OCI-LY7 (cell line): Measurements from ENCODE around the gene SLC39A10. TPM values are rescaled to one million over a fixed set of nuclear protein-coding genes. Genes with fewer than 3 reads are reported as not detected.

Source experiments
- BruUV-seq: library from RNA; stranded (reverse); fragments of 400-500 nt; replicated peaks from 2 replicates; lab custom pipeline; 2021; lab: Mats Ljungman, UMichigan
- CTCF ChIA-PET: fragments of 300-600 bp; sonication (Branson Sonifier 250); formaldehyde crosslinking; loops from one replicate; lab custom pipeline; 2022; ENCODE audit warnings: antibody characterized with exemption; ENCODE audit not compliant: unreplicated experiment; lab: Charles Lee
- POLR2A ChIA-PET: fragments of 300-600 bp; sonication (Branson Sonifier 250); formaldehyde crosslinking; loops from one replicate; lab custom pipeline; 2022; ENCODE audit warnings: antibody characterized with exemption; lab: Charles Lee
- DNase-seq: peaks from one replicate; pipeline ENCODE4 v3.0.0-alpha.2; 2015; ENCODE audit warnings: low spot score
- H2AFZ ChIP-seq: fragments of 200-600 bp; sonication (generic), shearing (Covaris generic); 2 replicates; pipeline ENCODE4 v1.6.1; 2014; ENCODE audit warnings: mild to moderate bottlenecking, antibody characterized with exemption, low read length, moderate library complexity
- H3K27ac ChIP-seq: fragments of 200-600 bp; sonication (generic); 2 replicates; pipeline ENCODE4 v1.5.1; 2014; ENCODE audit warnings: mixed run types, low read depth, mild to moderate bottlenecking, moderate library complexity, low read length, inconsistent platforms; ENCODE audit not compliant: poor library complexity, severe bottlenecking
- H3K36me3 ChIP-seq: fragments of 200-600 bp; sonication (generic); 2 replicates; pipeline ENCODE4 v1.6.1; 2014; ENCODE audit warnings: mild to moderate bottlenecking, antibody characterized with exemption, low read length, moderate library complexity, mixed read lengths; ENCODE audit not compliant: insufficient read depth
- H3K4me1 ChIP-seq: fragments of 200-600 bp; sonication (generic); 2 replicates; pipeline ENCODE4 v1.5.1; 2014; ENCODE audit warnings: mild to moderate bottlenecking, low read length; ENCODE audit not compliant: insufficient read depth, poor library complexity, severe bottlenecking
- H3K4me2 ChIP-seq: fragments of 200-600 bp; sonication (generic); 2 replicates; pipeline ENCODE4 v1.6.1; 2014; ENCODE audit warnings: mild to moderate bottlenecking, low read length
- H3K4me3 ChIP-seq: fragments of 200-600 bp; sonication (generic); 2 replicates; pipeline ENCODE4 v1.5.1; 2014; ENCODE audit warnings: mild to moderate bottlenecking, low read depth, low read length; ENCODE audit not compliant: poor library complexity, severe bottlenecking
- H3K79me2 ChIP-seq: fragments of 200-600 bp; sonication (generic); 2 replicates; pipeline ENCODE4 v1.6.1; 2016; ENCODE audit warnings: low read depth, mild to moderate bottlenecking, low read length, moderate library complexity, mixed read lengths; ENCODE audit not compliant: insufficient read depth
- H3K9me2 ChIP-seq: fragments of 200-600 bp; sonication (generic); 2 replicates; pipeline ENCODE4 v1.6.1; 2016; ENCODE audit warnings: mild to moderate bottlenecking, low read length, mixed read lengths; ENCODE audit not compliant: insufficient read depth
- H3K9me3 ChIP-seq: fragments of 200-600 bp; sonication (generic); 2 replicates; pipeline ENCODE4 v1.6.1; 2014; ENCODE audit warnings: mild to moderate bottlenecking, mixed run types, low read length, mixed read lengths
- H4K20me1 ChIP-seq: fragments of 200-600 bp; sonication (generic); 2 replicates; pipeline ENCODE4 v1.6.1; 2014; ENCODE audit warnings: mild to moderate bottlenecking, antibody characterized with exemption, low read length, moderate library complexity, mixed read lengths; ENCODE audit not compliant: insufficient read depth
- CTCF ChIP-seq: fragments of 200-600 bp; sonication (generic); conservative IDR thresholded peaks from 2 replicates; pipeline ENCODE4 v1.5.1; 2014; ENCODE audit warnings: mild to moderate bottlenecking, antibody characterized with exemption, low read length, moderate library complexity, mixed read lengths
- EZH2phosphoT487 ChIP-seq: fragments of 200-600 bp; sonication (generic); IDR thresholded peaks from 2 replicates; pipeline ENCODE4 v1.6.1; 2018; ENCODE audit warnings: low read depth, borderline replicate concordance, mild to moderate bottlenecking, mixed run types, antibody characterized with exemption, low read length, moderate library complexity, mixed read lengths
- intact Hi-C: fragments of 100-400 bp; cut with micrococcal nuclease; formaldehyde crosslinking; loops from one replicate; pipeline ENCODE4 v1.10.0; 2022; ENCODE audit not compliant: unreplicated experiment
- total RNA-seq, 2 experiments: library from RNA; depleted of rRNA in 1 of 2; stranded (reverse); fragments of >200 nt in 1 of 2; shearing (Covaris generic) in 1 of 2; gene quantifications; 2 replicates each; pipeline ENCODE4 v1.2.3, GENCODE V29; 2014 to 2022

The SLC39A10 gene
- total RNA-seq, 2 experiments from 2014 or later = 14.7 to 31.9 TPM

GRCh38 chr2:195657634-195658540, 861 bp downstream of the SLC39A10 start:
- H3K79me2 ChIP-seq = peaks cover 46% of the 10 kb centered on the region
- H4K20me1 ChIP-seq = no peaks in the 10 kb centered on the region
- no peaks in the 10 kb centered on the region for H3K9me3 ChIP-seq
- CTCF ChIA-PET = interaction anchor here (0.7 kb wide), 1 partner anchor 93 kb away, joined by 3 read pairs; no protein-coding TSS in a partner anchor
- H3K27ac ChIP-seq = peak overlapping the region; percentile 66
- no TSS peak for BruUV-seq
- H3K4me3 ChIP-seq = peak overlapping the region; percentile 93
- no peaks in the 10 kb centered on the region for H3K9me2 ChIP-seq
- no peaks in the 10 kb centered on the region for H3K36me3 ChIP-seq
- peaks cover 24% of the 10 kb centered on the region for H3K4me1 ChIP-seq
- intact Hi-C loops = loop anchor here (1.0 to 10.0 kb wide), 6 partner anchors 125 to 1777 kb away; partner anchors contain the start of genes SF3B1 and STK17B
- peak overlapping the region; percentile 58 for H2AFZ ChIP-seq
- DNase-seq = peak; percentile 87
- peak overlapping the region; percentile 88 for H3K4me2 ChIP-seq
- POLR2A ChIA-PET = interaction anchor here (0.6 to 1.8 kb wide), 4 partner anchors 11 to 158 kb away, joined by 3 to 22 read pairs (median 4); no protein-coding TSS in a partner anchor
- TF ChIP-seq EZH2phosphoT487 = no peak
- TF ChIP-seq CTCF = peak; percentile 25; the same call in 1 of the 2 replicates

DNA sequence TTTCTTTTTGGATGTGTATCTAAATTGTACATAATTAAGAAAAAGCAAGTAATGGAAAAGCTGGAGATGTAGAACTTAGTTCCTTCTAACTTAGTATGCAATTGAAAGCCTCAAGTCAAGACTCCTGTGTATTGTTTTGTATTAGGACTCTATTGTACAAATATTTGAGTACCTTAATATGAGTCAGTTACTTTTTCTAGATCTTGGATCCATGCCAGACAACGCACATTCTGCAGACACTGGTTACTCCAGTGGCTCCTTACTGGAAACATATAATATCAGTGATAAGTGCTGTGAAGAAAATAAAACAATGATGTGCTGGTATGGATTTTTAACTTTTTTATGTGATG, 1.5 kb downstream of the SLC39A10 start:
- Histone ChIP-seq H3K9me3 (no peaks in the 10 kb centered on the region), H3K4me1 (peaks cover 28% of the 10 kb centered on the region), H3K4me2 (peak overlapping the region; percentile 88), H3K36me3 (no peaks in the 10 kb centered on the region), H3K4me3 (peak overlapping the region; percentile 93), H3K79me2 (peaks cover 46% of the 10 kb centered on the region), H4K20me1 (no peaks in the 10 kb centered on the region), H2AFZ (peak overlapping the region; percentile 58; the same call in 1 of the 2 replicates), H3K27ac (peak overlapping the region; percentile 66), H3K9me2 (no peaks in the 10 kb centered on the region)
- TSS peak; percentile 70 for BruUV-seq
- no peak for TF ChIP-seq CTCF
- TF ChIP-seq EZH2phosphoT487 = no peak
- DNase-seq = no peak
- ChIA-PET CTCF (no interaction called here), POLR2A (interaction anchor here (1.0 kb wide), 1 partner anchor 97 kb away, joined by 3 read pairs; no protein-coding TSS in a partner anchor)
- intact Hi-C loops = loop anchor here (5.0 to 10.0 kb wide), 5 partner anchors 514 to 1776 kb away; partner anchors contain the start of genes SF3B1 and STK17B
